Activated naive CD4-positive, alpha-beta T cell (primary cell): ENCODE measurements around the gene SYNRG.
"Not testable (repeated sequence)": the region's sequence is repeated elsewhere in the genome, so short reads cannot be mapped to it uniquely, and the experiment has no call there.

Experiments used
- DNase-seq, 4 experiments: peaks; one replicate each; lab custom pipeline; 2025; lab: John Stamatoyannopoulos, UW

Gene SYNRG

GRCh38 chr17:37538981-37539659 lies 70.1 kb downstream of the SYNRG start:
- DNase-seq = no peak

GRCh38 chr17:37535906-37536305 lies 73.3 kb downstream of the SYNRG start:
- no peak for DNase-seq

GRCh38 chr17:37532756-37533155 lies 76.5 kb downstream of the SYNRG start:
- no peak for DNase-seq

DNA sequence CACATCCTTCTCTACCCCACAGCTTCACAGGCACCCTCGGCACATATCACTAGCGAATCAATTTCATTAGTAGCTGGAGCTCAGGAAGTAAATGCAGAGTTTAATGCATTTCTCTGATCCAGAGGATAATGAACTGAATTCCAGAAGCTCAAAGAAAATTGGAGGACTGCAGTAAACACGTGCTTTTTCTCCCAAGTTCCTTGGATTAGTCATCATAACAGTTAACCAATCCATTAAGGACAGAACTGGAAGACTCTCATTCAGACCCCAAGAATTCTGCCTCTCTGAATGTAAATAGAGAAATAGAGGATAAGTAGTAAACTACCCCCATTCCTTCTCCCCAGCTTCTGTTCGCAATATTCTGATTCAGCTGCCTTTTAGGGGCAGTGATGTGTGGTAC lies 78.8 kb downstream of the SYNRG start:
- no peak for DNase-seq

DNA sequence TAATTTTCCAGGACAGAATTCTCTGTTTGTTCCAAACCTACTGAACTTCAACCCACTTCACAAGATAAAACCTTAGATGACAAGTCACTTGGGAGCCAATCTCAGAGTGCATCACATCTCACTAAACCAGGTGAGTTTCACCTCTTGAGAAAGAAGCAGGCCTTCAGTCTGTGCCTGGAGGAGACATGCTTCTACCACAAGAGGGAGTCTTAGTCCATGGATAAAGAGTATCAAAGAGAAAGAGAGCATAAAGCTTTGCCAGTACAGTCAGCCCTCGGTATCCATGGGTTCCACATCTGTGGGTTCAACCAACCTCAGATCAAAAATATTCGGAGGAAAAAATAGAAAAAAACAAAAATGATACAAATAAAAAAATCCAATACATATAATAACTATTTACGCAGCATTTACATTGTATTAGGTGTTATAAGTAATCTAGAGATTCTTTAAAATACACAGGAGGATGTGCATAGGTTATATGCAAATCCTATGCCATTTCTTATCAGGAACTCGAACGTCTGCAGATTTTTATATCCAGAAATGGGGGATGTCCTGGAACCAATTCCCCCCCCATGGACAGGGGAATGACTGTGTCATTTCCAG lies 81.9 kb downstream of the SYNRG start:
- no peak for DNase-seq

DNA sequence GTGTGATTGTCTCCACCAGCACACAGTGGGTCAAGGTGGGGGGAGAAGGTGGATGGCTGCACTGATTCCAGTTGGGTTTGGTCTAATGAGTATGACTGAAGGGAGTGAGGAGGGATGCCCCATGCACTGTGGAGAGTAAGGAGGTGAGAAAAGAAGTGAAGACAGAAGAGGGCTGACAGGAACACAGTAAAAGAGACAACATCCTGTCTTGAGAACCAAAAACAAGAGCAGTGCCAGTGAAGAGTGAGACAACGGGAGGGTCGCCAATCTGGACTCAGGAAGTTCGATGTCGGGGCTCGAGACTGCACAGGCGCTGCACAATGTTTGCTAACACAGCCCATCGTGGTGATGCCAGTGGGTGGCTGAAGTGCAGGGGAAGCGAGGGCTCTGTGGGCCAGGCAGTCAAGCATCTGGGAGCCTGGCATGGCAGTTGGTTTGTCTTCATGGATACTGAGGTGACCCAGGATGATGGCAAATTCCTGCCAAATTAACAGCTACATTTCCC lies 85.5 kb downstream of the SYNRG start:
- DNase-seq = no peak

- no peak for DNase-seq
Measured at GRCh38 chr17:37521821-37522220, 87.4 kb downstream of the SYNRG start.

DNA sequence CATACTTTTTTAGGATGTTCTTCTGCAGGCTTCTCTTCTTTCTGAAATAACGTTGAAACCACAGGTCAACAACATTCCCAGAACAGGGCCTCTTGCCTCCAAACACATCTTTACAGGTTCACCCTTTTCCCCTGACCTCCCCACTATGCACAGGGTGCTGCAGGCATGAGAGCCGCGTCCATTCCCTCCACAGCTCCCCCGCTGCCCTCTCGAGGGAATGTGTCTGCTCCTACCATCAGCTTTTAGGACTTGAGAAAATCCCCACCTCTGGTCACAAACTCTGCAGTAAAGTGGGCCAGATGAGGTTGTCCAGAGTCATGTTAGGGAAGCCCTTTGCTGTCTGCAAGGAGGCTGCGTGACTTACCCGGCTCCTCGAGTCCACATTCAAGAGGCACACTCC lies 89.0 kb downstream of the SYNRG start:
- no peak for DNase-seq

GRCh38 chr17:37519251-37519985 lies 89.8 kb downstream of the SYNRG start:
- DNase-seq = no peak

GRCh38 chr17:37518826-37519225 lies 90.4 kb downstream of the SYNRG start:
- no peak for DNase-seq

DNA sequence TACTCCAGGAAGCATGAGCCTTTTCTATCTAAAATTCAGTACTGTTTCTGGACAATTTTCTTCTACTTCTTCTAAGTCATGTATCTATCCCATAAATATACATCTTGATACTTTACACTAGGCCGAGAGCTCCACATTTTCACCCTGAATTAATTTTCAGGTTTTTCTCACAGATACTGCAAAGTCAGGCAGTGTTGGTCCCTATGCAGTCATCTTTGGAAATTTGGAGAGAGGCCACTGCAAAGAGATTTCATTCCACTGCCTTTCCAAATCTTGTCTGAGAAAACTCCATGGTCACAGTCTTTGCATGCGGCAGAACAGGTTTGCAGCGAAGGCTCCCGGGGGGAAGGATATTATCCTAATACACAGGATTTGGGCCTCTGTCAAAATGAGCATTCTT lies 91.3 kb downstream of the SYNRG start:
- DNase-seq = no peak

DNA sequence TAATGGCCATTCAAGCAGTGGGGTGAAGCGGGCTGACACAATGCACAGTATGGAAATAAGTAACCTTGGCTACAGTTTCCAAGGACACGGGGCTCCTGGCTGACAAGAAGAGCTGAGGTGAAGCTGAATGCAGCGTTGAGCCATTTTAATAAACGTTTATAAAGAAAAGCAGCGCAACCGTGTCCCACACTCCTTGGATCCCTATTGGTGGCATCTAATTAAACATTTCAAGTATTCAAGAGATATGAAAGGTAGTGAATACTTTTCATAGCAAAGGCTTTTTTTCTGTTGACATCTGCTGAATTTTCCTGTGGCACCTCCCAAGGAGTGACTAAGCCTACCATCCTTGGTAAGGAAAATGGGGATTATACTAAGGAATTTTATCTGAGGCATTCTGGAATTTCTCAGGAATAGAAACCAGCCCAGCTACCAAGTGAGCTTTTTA lies 93.1 kb downstream of the SYNRG start:
- no peak for DNase-seq

- DNase-seq = no peak
Measured at GRCh38 chr17:37513711-37514110, 95.5 kb downstream of the SYNRG start.

- DNase-seq = no peak
Measured at GRCh38 chr17:37512442-37513068, 96.7 kb downstream of the SYNRG start.

DNA sequence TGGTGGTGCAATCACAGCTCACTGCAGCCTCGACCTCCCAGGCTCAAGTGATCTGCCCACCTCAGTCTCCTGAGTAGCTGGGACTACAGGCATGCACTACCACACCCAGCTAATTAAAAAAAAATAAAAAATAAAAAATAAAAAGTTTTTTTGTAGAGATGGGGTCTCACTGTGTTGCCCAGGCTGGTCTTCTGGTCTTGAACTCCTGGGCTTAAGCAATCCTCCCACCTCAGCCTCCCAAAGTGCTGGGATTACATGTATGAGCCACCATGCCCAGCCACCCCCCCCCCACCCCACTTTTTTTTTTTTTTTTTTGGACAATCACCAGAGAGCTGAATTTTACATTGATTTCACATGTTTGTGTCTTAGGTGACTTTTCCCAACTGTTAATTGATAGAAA lies 97.6 kb downstream of the SYNRG start:
- DNase-seq = not testable (repeated sequence)

DNA sequence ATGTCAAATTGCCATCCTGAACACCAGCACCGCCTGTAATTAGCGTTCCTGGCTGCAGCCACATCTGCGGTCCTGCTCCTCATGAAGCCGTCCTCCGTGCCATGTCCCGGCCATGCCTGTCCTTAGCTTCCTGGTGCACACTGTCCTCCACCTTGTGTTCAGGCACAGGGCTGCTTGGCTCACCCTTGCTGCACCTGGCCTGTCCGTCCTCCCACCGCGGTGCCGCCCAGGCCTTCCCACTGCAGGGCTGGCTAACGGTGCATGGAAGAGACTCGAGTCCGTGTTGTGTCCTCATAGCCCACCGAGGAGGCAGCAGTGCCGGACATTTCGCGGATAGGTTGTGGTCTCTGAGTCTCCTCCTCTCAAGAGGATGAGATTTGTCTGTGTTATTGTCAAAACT lies 99.2 kb downstream of the SYNRG start:
- no peak for DNase-seq

GRCh38 chr17:37507111-37507510 lies 102.1 kb downstream of the SYNRG start:
- DNase-seq = no peak

GRCh38 chr17:37506678-37507077 lies 102.5 kb downstream of the SYNRG start:
- no peak for DNase-seq

GRCh38 chr17:37505333-37505732 lies 103.9 kb downstream of the SYNRG start:
- no peak for DNase-seq

DNA sequence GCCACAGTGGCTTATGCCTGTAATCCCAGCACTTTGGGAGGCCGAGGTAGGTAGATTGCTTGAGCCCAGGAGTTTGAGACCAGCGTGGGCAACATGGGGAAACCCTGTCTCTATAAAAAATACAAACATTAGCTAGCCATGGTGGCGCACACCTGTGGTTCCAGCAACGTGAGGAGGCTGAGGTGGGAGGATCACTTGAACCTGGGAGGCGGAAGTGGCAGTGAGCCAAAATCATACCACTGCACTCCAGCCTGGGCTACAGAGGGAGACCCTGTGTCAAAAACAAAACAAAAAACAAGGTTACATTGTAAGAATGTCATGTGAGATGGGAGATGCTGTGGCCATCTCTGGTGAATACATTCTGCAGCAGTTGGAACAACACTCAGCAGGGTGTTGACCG lies 106.1 kb downstream of the SYNRG start:
- no peak for DNase-seq

GRCh38 chr17:37502009-37502936 lies 106.9 kb downstream of the SYNRG start:
- DNase-seq = no peak

- DNase-seq = no peak
Measured at GRCh38 chr17:37500378-37500777, 108.8 kb downstream of the SYNRG start.
